Measurements from ENCODE around the gene VPS37B. TPM values are rescaled to one million over a fixed set of nuclear protein-coding genes. Genes with fewer than 3 reads are reported as not detected.

Gene VPS37B, protein sequence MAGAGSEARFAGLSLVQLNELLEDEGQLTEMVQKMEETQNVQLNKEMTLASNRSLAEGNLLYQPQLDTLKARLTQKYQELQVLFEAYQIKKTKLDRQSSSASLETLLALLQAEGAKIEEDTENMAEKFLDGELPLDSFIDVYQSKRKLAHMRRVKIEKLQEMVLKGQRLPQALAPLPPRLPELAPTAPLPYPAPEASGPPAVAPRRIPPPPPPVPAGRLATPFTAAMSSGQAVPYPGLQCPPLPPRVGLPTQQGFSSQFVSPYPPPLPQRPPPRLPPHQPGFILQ
- 26.6 and 37.0 TPM in 2 replicates for total RNA-seq

DNA sequence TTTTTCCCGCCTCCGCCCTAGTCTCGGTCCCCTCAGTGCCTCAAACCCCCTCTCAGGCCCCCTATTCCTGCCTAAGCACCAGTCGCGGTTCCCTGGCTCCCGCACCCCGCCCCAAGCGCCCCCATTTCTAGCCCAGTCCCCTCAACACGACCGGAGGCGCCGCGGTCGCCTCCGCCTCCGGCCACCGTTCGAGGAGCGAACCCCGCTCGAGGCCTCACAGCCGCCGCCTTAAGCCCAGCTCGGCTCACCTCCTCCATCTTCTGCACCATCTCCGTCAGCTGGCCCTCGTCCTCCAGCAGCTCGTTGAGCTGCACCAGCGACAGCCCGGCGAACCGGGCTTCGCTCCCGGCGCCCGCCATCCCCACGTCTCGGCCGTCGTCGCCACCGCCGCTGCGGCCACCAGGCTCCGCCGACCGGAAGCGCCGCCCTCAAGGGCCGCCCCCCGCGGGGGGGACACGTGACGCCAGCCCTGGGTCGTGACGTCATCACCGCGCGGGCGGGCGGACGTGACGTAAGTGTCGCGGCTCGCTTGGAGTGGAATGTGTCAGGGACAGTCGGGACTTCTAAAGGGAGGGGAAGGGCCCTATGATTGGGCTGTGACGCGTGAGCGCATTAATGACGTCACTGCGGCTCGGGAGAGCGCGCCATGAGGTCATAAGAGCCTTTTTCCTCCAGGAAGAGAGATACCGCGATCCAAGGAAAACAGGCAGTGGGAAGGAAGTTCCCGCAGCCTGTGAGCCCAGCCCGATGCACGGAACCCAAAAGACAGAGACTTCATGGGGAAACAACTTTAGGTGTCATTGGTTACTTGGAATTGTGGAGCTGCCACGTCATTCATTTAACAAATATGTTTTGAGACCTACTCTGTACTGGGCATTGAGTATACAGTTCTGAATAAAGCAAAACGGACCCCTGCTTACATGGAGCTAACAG is at the start of gene VPS37B:
TSS of gene VPS37B (minus strand) at position 421 of the 933 bp plus-strand sequence. CDS start at position 359, 62 bp downstream.

DNA sequence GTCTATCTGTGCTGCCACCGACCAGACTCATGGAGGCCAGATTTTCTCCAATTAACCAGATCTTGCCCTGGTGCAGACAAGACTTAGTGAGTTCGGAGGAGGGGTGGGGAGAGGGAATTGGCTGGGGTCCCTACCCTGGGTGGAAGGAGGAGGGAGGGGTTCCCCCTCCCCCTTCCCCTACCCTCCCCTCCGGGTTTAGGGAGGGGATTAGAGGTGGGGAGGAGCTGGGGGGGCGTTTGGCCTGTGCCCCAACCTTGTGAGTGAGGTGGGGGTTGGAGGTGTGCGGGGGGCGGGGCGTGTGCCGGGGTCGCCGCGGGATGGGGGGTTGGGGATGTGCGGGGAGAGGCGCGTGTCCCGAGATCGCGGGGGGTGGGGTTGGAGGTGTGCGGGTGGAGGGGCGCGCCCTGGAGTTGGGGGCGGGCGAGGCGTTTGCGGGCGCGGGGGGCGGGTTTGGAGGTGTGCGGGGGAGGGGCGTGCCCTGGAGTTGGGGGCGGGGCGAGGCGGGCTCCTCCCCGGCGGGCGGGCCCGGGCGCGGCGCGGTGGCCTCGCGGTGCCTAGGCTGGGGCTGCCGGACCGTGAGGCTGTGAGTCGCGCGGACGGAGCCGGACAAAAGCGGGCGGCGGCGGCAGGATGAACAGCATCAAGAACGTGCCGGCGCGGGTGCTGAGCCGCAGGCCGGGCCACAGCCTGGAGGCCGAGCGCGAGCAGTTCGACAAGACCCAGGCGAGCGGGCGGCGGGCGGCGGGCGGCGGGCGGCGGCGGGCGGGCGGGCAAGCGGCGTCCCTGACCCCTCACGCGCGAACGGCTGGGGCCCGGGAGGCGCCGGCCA is 60.8 kb downstream of the VPS37B start, which contains the start of gene HIP1R:
TSS of gene HIP1R (plus strand) at position 537 of the 829 bp plus-strand sequence. CDS start at position 631, 94 bp downstream.

Other genes starting within 250 kb of the VPS37B start
- not detected in 2 replicates for gene HCAR2, start 192.8 kb downstream of the VPS37B start, total RNA-seq
- gene HCAR3, start 179.3 kb downstream of the VPS37B start, total RNA-seq, result not detected in 2 replicates
- 0.08 and 0.13 TPM in 2 replicates for gene HCAR1, start 165.3 kb downstream of the VPS37B start, total RNA-seq
- gene DENR, start 143.3 kb downstream of the VPS37B start, total RNA-seq, result 25.7 and 30.1 TPM in 2 replicates
- 0.13 and 0.72 TPM in 2 replicates for gene CCDC62, start 121.6 kb downstream of the VPS37B start, total RNA-seq
- 4.2 and 15.5 TPM in 2 replicates for gene HIP1R, start 60.7 kb downstream of the VPS37B start, total RNA-seq
- gene ABCB9, start 70.3 kb upstream of the VPS37B start, total RNA-seq, result 10.9 and 12.9 TPM in 2 replicates
- 8.7 and 20.8 TPM in 2 replicates for gene OGFOD2, start 79.1 kb upstream of the VPS37B start, total RNA-seq
- gene ARL6IP4, start 84.6 kb upstream of the VPS37B start, total RNA-seq, result 146 and 264 TPM in 2 replicates